ENCODE results near the gene MYO18B. TPM values are rescaled to one million over a fixed set of nuclear protein-coding genes. Genes with fewer than 3 reads are reported as not detected.

MYO18B gene
- total and polyA plus RNA-seq, 2 donors (not counting 3 experiments of a cell fraction or from before 2014, with no cell fraction given), result 0.01 TPM; not detected in 1

- intact Hi-C loops (cut with micrococcal nuclease), result no loop called here
Observed at GRCh38 chr22:25783856-25784255, 41.9 kb downstream of the MYO18B start.

More at GRCh38 chr22:25783856-25784255, 41.9 kb downstream of the MYO18B start:
- Histone ChIP-seq H3K9me1 (replicated peaks; ENCODE audit: control insufficient read depth, extremely low read depth, insufficient read depth, low read length) (no peaks in the 10 kb centered on the region), H3K4me1 (ENCODE audit: control insufficient read depth, extremely low read depth, insufficient read depth, low read length) (no peaks in the 10 kb centered on the region), H3K27me3 (ENCODE audit: control insufficient read depth in 2 of 2, insufficient read depth in 2 of 2, low read length in 2 of 2) (peaks cover 1 to 5% of the 10 kb centered on the region in 2 experiments), H3K4me2 (ENCODE audit: insufficient read depth, low read length) (no peak overlapping the region), H4K20me1 (replicated peaks; ENCODE audit: control insufficient read depth, extremely low read depth, insufficient read depth, low read length) (no peaks in the 10 kb centered on the region), H3K4me3 (replicated peaks in 1 of 3; ENCODE audit: insufficient read depth in 1 of 3, low read depth in 1 of 3, low read length in 3 of 3) (no peak overlapping the region), H3K27ac (ENCODE audit: insufficient read depth, low read depth, low read length) (no peak overlapping the region), H2AFZ (ENCODE audit: low read depth, low read length) (no peak overlapping the region), H3K9ac (replicated peaks; ENCODE audit: extremely low read depth, insufficient read depth, low read length) (no peak overlapping the region), H3K79me2 (ENCODE audit: control insufficient read depth, insufficient read depth, low read length) (no peaks in the 10 kb centered on the region), H3K9me3 (replicated peaks; ENCODE audit: control insufficient read depth, insufficient read depth, low read length) (no peaks in the 10 kb centered on the region), H3K36me3 (ENCODE audit: control insufficient read depth in 2 of 2, extremely low read depth in 1 of 2, insufficient read depth in 2 of 2, low read length in 2 of 2) (no peaks in the 10 kb centered on the region)
- FAIRE-seq, result no peak
- dilution Hi-C loops (cut with MboI; ENCODE audit: extremely low pct_ligation_motif_present, low sequenced_read_pairs), result no loop called here
- POLR2A ChIA-PET, result no interaction called here
- no peak for TF ChIP-seq POLR2AphosphoS5 (IDR thresholded peaks at IDR 0.05; ENCODE audit: insufficient read depth, low read depth, low read length)
- TF ChIP-seq JUN (IDR thresholded peaks at IDR 0.05; ENCODE audit: borderline replicate concordance, insufficient read depth, insufficient read length, low read depth), result no peak
- no peak for TF ChIP-seq CTCF (IDR thresholded peaks at IDR 0.05; ENCODE audit: extremely low read depth in 1 of 2, insufficient read depth in 1 of 2, low read depth in 1 of 2, low read length in 2 of 2)
- TF ChIP-seq POLR2A (IDR thresholded peaks at IDR 0.05; ENCODE audit: low read depth, low read length), result no peak
- no peak for TF ChIP-seq GATA2 (IDR thresholded peaks at IDR 0.05; ENCODE audit: insufficient read depth, insufficient read length, low read depth, low read length)
- no peak for TF ChIP-seq MAX (IDR thresholded peaks at IDR 0.05; ENCODE audit: insufficient read depth, insufficient read length)
- no peak for TF ChIP-seq MYC (IDR thresholded peaks at IDR 0.05; ENCODE audit: low read depth, low read length)
- TF ChIP-seq FOS (IDR thresholded peaks at IDR 0.05; ENCODE audit: borderline replicate concordance, insufficient read depth, low read length), result no peak
- no peak for TF ChIP-seq EZH2 (IDR thresholded peaks at IDR 0.05; ENCODE audit: borderline replicate concordance, low read depth, low read length, severe bottlenecking)
- CTCF ChIA-PET, result interaction anchor here (1.8 kb wide), 1 partner anchor 11 kb away, joined by 4 read pairs; no protein-coding TSS in a partner anchor
- DNase-seq (ENCODE audit: low read depth, low spot score), result no peak
- BruUV-seq (replicated peaks), result no TSS peak

Measured in endothelial cell of umbilical vein (primary cell).